H1 (cell line): Measurements from ENCODE around the gene TFAP2E. TPM values are rescaled to one million over a fixed set of nuclear protein-coding genes. Genes with fewer than 3 reads are reported as not detected.

Experiments
- CTCF ChIA-PET: fragments of 300-600 bp; sonication (Branson Sonifier 250); formaldehyde crosslinking; loops from one replicate; lab custom pipeline; 2021; ENCODE audit not compliant: partially characterized antibody; lab: Charles Lee
- POLR2A ChIA-PET: fragments of 300-600 bp; sonication (Branson Sonifier 250); formaldehyde crosslinking; loops from one replicate; lab custom pipeline; 2021; ENCODE audit warnings: inconsistent platforms; ENCODE audit not compliant: partially characterized antibody; lab: Charles Lee
- DNase-seq, 2 experiments: peaks; one replicate each; pipeline versions ENCODE4 v3.0.0 to v3.0.0-alpha.2; 2010 to 2022; ENCODE audit warnings: low spot score in 2 of 2, low read depth in 1 of 2, mixed read lengths in 1 of 2
- FAIRE-seq: peaks from 2 replicates; lab custom pipeline; 2011; peaks lifted over from hg19 to GRCh38; lab: Jason Lieb, UNC
- H2AFZ ChIP-seq: 2 replicates; pipeline ENCODE4 v1.8.1; 2012; ENCODE audit warnings: low read length, inconsistent platforms
- H2AK5ac ChIP-seq: 2 replicates; pipeline ENCODE4 v1.6.1; 2013; ENCODE audit warnings: low read depth, low read length
- H2BK120ac ChIP-seq: replicated peaks from 2 replicates; pipeline ENCODE3; 2013; ENCODE audit warnings: low read depth, low read length, inconsistent platforms
- H2BK12ac ChIP-seq: 2 replicates; pipeline ENCODE4 v1.6.1; 2013; ENCODE audit warnings: low read depth, low read length
- H2BK15ac ChIP-seq: 2 replicates; pipeline ENCODE4 v1.6.1; 2013; ENCODE audit warnings: low read length
- H2BK20ac ChIP-seq: 2 replicates; pipeline ENCODE4 v1.6.1; 2013; ENCODE audit warnings: low read length
- H2BK5ac ChIP-seq: 2 replicates; pipeline ENCODE4 v1.6.1; 2013; ENCODE audit warnings: low read depth, low read length
- H3K14ac ChIP-seq: 2 replicates; pipeline ENCODE4 v1.6.1; 2013; ENCODE audit warnings: inconsistent platforms; ENCODE audit not compliant: insufficient read length
- H3K18ac ChIP-seq: 2 replicates; pipeline ENCODE4 v1.6.1; 2013; ENCODE audit warnings: low read length; ENCODE audit errors: extremely low read depth
- H3K23ac ChIP-seq: 2 replicates; pipeline ENCODE4 v1.6.1; 2013; ENCODE audit warnings: inconsistent platforms; ENCODE audit not compliant: insufficient read length
- H3K23me2 ChIP-seq: 2 replicates; pipeline ENCODE4 v1.6.1; 2013; ENCODE audit warnings: low read depth, low read length
- H3K27ac ChIP-seq: 2 replicates; pipeline ENCODE4 v1.6.1; 2011; ENCODE audit warnings: low read depth, low read length, inconsistent platforms
- H3K27me3 ChIP-seq, 4 experiments: replicated peaks in 1 of 4; 1 replicate in 1 of 4; 2 replicates in 3 of 4; pipeline versions ENCODE4 v1.6.1 to v1.8.1; 2011 to 2013; ENCODE audit warnings: low read length in 3 of 4, mild to moderate bottlenecking in 3 of 4, inconsistent platforms in 2 of 4, mixed read lengths in 2 of 4, moderate library complexity in 1 of 4; ENCODE audit not compliant: control insufficient read depth in 3 of 4, insufficient read depth in 3 of 4; ENCODE audit errors: extremely low read depth in 1 of 4
- H3K36me3 ChIP-seq, 4 experiments: 2 replicates each; pipeline versions ENCODE4 v1.6.1 to v1.8.1; 2011 to 2013; ENCODE audit warnings: mild to moderate bottlenecking in 4 of 4, low read length in 3 of 4, moderate library complexity in 2 of 4, control low read depth in 1 of 4, inconsistent platforms in 1 of 4; ENCODE audit not compliant: insufficient read depth in 4 of 4, control insufficient read depth in 2 of 4
- H3K4ac ChIP-seq: replicated peaks from 2 replicates; pipeline ENCODE3; 2013; ENCODE audit warnings: low read length, low read depth, mixed read lengths, inconsistent platforms; ENCODE audit not compliant: insufficient read length
- H3K4me1 ChIP-seq, 4 experiments: replicated peaks in 1 of 4; 1 replicate in 1 of 4; 2 replicates in 3 of 4; pipeline versions ENCODE4 v1.6.1 to v1.8.1; 2011 to 2013; ENCODE audit warnings: low read length in 3 of 4, inconsistent platforms in 2 of 4, mixed read lengths in 1 of 4; ENCODE audit not compliant: insufficient read depth in 4 of 4, control insufficient read depth in 3 of 4
- H3K4me2 ChIP-seq, 2 experiments: 2 replicates each; pipeline versions ENCODE4 v1.6.1 to v1.8.1; 2011 to 2013; ENCODE audit warnings: low read depth in 2 of 2, low read length in 2 of 2, control low read depth in 1 of 2, inconsistent platforms in 1 of 2, mild to moderate bottlenecking in 1 of 2; ENCODE audit not compliant: insufficient read depth in 1 of 2
- H3K4me3 ChIP-seq, 4 experiments: fragments of 200-600, 300-600 bp in 1 of 4; sonication (generic), shearing (Covaris generic), sonication (Bioruptor Twin) in 1 of 4; 2 replicates each; pipeline versions ENCODE4 v1.5.1 to v1.8.1; 2011 to 2016; ENCODE audit warnings: low read length in 4 of 4, low read depth in 3 of 4, control low read depth in 2 of 4, inconsistent platforms in 2 of 4, mild to moderate bottlenecking in 2 of 4, mixed read lengths in 1 of 4, moderate library complexity in 1 of 4; ENCODE audit not compliant: insufficient read depth in 2 of 4; ENCODE audit errors: extremely low read depth in 1 of 4
- H3K56ac ChIP-seq: replicated peaks from 2 replicates; pipeline ENCODE3; 2013; ENCODE audit warnings: low read depth, mild to moderate bottlenecking, mixed read lengths, low read length, inconsistent platforms; ENCODE audit not compliant: insufficient read length
- H3K79me1 ChIP-seq: 2 replicates; pipeline ENCODE4 v1.6.1; 2013; ENCODE audit warnings: low read depth, low read length, control low read depth
- H3K79me2 ChIP-seq, 2 experiments: 2 replicates each; pipeline versions ENCODE4 v1.6.1 to v1.8.1; 2012 to 2013; ENCODE audit warnings: low read length in 2 of 2, mild to moderate bottlenecking in 2 of 2, inconsistent platforms in 1 of 2; ENCODE audit not compliant: insufficient read depth in 2 of 2, control insufficient read depth in 1 of 2
- H3K9ac ChIP-seq, 4 experiments: replicated peaks in 1 of 4; 1 replicate in 1 of 4; 2 replicates in 3 of 4; pipeline versions ENCODE4 v1.6.1 to v1.8.1; 2011 to 2013; ENCODE audit warnings: low read depth in 3 of 4, low read length in 3 of 4, control low read depth in 2 of 4, mild to moderate bottlenecking in 2 of 4, moderate library complexity in 2 of 4, inconsistent platforms in 1 of 4; ENCODE audit errors: extremely low read depth in 1 of 4
- H3K9me3 ChIP-seq, 2 experiments: 2 replicates each; pipeline versions ENCODE4 v1.6.1 to v1.8.1; 2012 to 2013; ENCODE audit warnings: mild to moderate bottlenecking in 2 of 2, moderate library complexity in 2 of 2, control low read depth in 1 of 2, inconsistent platforms in 1 of 2, low read depth in 1 of 2, low read length in 1 of 2, mixed read lengths in 1 of 2; ENCODE audit not compliant: insufficient read depth in 2 of 2
- H4K20me1 ChIP-seq, 2 experiments: replicated peaks in 1 of 2; 2 replicates each; pipeline versions ENCODE3 to v1.8.1; 2011 to 2013; ENCODE audit warnings: inconsistent platforms in 2 of 2, low read length in 2 of 2, mild to moderate bottlenecking in 1 of 2; ENCODE audit not compliant: insufficient read depth in 2 of 2, control insufficient read depth in 1 of 2
- H4K5ac ChIP-seq: 2 replicates; pipeline ENCODE4 v1.6.1; 2013; ENCODE audit warnings: low read length, low read depth, mixed read lengths, inconsistent platforms; ENCODE audit not compliant: insufficient read length
- H4K8ac ChIP-seq: 2 replicates; pipeline ENCODE4 v1.8.0; 2013; ENCODE audit warnings: mild to moderate bottlenecking, moderate library complexity, low read length, inconsistent platforms; ENCODE audit not compliant: insufficient read depth; ENCODE audit errors: extremely low read depth
- H4K91ac ChIP-seq: replicated peaks from 2 replicates; pipeline ENCODE3; 2013; ENCODE audit warnings: low read length, mixed read lengths, inconsistent platforms; ENCODE audit not compliant: insufficient read length
- ASH2L ChIP-seq: fragments of 200-600, 300-600 bp; sonication (generic); IDR thresholded peaks from one replicate; pipeline ENCODE4 v1.7.1; 2017; ENCODE audit warnings: low read length
- CBX5 ChIP-seq: fragments of 300-800, 300-1000 bp; sonication (generic); IDR thresholded peaks from 2 replicates; pipeline ENCODE4 v1.7.1; 2016; ENCODE audit warnings: antibody characterized with exemption, low read length, low read depth
- CBX8 ChIP-seq: fragments of 300-800, 300-1000 bp; sonication (generic); IDR thresholded peaks from 2 replicates; pipeline ENCODE4 v1.7.1; 2016; ENCODE audit warnings: low read depth, low read length, borderline replicate concordance
- FOSL1 ChIP-seq: IDR thresholded peaks from 2 replicates; pipeline ENCODE4 v1.6.1; 2011; ENCODE audit warnings: mild to moderate bottlenecking, low read depth, low read length, moderate library complexity; ENCODE audit not compliant: insufficient read depth
- GABPA ChIP-seq: IDR thresholded peaks from 2 replicates; pipeline ENCODE4 v1.6.1; 2011; ENCODE audit warnings: mild to moderate bottlenecking, low read length, moderate library complexity, borderline replicate concordance; ENCODE audit not compliant: insufficient read depth
- HDAC6 ChIP-seq: IDR thresholded peaks from one replicate; pipeline ENCODE4 v1.7.1; 2012; ENCODE audit warnings: low read depth, mild to moderate bottlenecking, inconsistent platforms, low read length, moderate library complexity
- RAD21 ChIP-seq, 2 experiments: IDR thresholded peaks in 1 of 2; conservative IDR thresholded peaks in 1 of 2; 2 replicates each; pipeline ENCODE4 v1.6.1; 2011; ENCODE audit warnings: low read depth in 2 of 2, low read length in 2 of 2, improper control_type of control experiment in 1 of 2, inconsistent platforms in 1 of 2, mild to moderate bottlenecking in 1 of 2, moderate library complexity in 1 of 2
- RNF2 ChIP-seq: fragments of 200-900, 300-1000 bp; sonication (generic); IDR thresholded peaks from 2 replicates; pipeline ENCODE4 v1.7.1; 2016; ENCODE audit warnings: borderline replicate concordance, low read depth, mild to moderate bottlenecking, antibody characterized with exemption, low read length; ENCODE audit not compliant: poor library complexity, severe bottlenecking; ENCODE audit errors: missing control alignments
- RXRA ChIP-seq: IDR thresholded peaks from 2 replicates; pipeline ENCODE4 v1.6.1; 2011; ENCODE audit warnings: low read depth, mild to moderate bottlenecking, low read length, moderate library complexity; ENCODE audit not compliant: insufficient read depth
- SIX5 ChIP-seq: IDR thresholded peaks from 2 replicates; pipeline ENCODE4 v1.6.1; 2011; ENCODE audit warnings: mild to moderate bottlenecking, low read depth, low read length
- TAF7 ChIP-seq: optimal IDR thresholded peaks from 2 replicates; pipeline ENCODE3; 2011; ENCODE audit warnings: low read depth, mild to moderate bottlenecking, inconsistent platforms, low read length, moderate library complexity, borderline replicate concordance
- TBP ChIP-seq: IDR thresholded peaks from 2 replicates; pipeline ENCODE4 v1.6.1; 2011; ENCODE audit warnings: low read depth, low read length, improper control_type of control experiment
- TCF12 ChIP-seq: IDR thresholded peaks from 2 replicates; pipeline ENCODE4 v1.6.1; 2011; ENCODE audit warnings: low read depth, mild to moderate bottlenecking, low read length
- WGBS, 2 experiments: shearing (Covaris generic) in 1 of 2; methylation state at CpG; one replicate each; pipeline versions ENCODE4 v1.1.6 to v1.1.7; 2013 to 2015; ENCODE audit warnings: low lambda C conversion rate in 2 of 2, mixed read lengths in 2 of 2, inconsistent platforms in 1 of 2, low coverage in 1 of 2, missing lambda C conversion rate in 1 of 2; ENCODE audit not compliant: insufficient replicate concordance in 2 of 2, insufficient coverage in 1 of 2, insufficient read length in 1 of 2; ENCODE audit errors: extremely low coverage in 1 of 2, missing lambda C conversion rate in 1 of 2; 5-methylcytosine and 5-hydroxymethylcytosine counted together
- polyA plus RNA-seq, 7 experiments: library from polyadenylated mRNA; depleted of rRNA in 3 of 7; stranded (reverse) in 5 of 7; unstranded in 2 of 7; fragments of >200 nt in 5 of 7; fragments of 200-250 nt in 2 of 7; gene quantifications; 1 replicate in 5 of 7; 2 replicates in 1 of 7; 4 replicates in 1 of 7; pipeline versions ENCODE4 v1.2.1 to v1.2.3, GENCODE V29; 2011 to 2013; ENCODE audit warnings: missing spikeins in 2 of 7, mixed read lengths in 2 of 7
- total RNA-seq: library from RNA; stranded (reverse); fragmentation: NEBNext Ultra II Directional; extraction: Animal tissue kit (Norgen Biotek cat#: 25700); gene quantifications from 2 replicates; pipeline ENCODE4 v1.2.1, GENCODE V29; 2021

TFAP2E gene
- total and polyA plus RNA-seq, 2 of the 8 experiments (the other 6 are each of a cell fraction or from before 2014, with no cell fraction given): 0.24 to 0.50 TPM

DNA sequence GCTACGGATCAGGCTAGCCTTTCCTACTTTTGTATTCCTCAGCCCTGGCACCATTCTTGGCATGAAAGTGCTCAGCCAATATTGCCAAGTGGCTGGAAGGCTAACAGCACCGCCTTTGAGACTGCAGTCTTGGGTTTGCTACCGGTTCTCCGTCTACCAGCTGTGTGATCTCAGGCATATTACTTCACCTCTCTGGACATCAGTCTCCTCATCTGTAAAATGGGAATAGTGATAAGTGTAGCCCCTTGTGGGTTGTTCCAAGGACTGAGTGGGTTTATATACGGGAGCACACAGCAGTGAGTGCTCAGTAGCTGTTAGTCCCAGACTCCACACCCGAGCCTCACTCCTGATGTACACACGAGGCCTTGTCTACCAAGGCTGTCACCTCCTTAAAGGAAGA lies 13.7 kb downstream of the TFAP2E start:
- Histone ChIP-seq H3K56ac (no peak overlapping the region), H4K91ac (no peak overlapping the region), H3K14ac (no peak overlapping the region), H3K9me3 (no peaks in the 10 kb centered on the region), H3K27me3 (peaks cover 0 to 2% (median 0%) of the 10 kb centered on the region in 4 experiments; a peak in 1 of 7 replicates), H2BK15ac (no peak overlapping the region), H4K20me1 (peaks cover 0 to 16% of the 10 kb centered on the region in 2 experiments)
- CTCF ChIA-PET: interaction anchor here (0.6 to 4.4 kb wide), 4 partner anchors 16 to 129 kb away, joined by 3 to 20 read pairs (median 4); no protein-coding TSS in a partner anchor
- 89% methylated on average over 7 of the region's 7 CpGs; no CpG with 5 or more reads in 1 of the 2 experiments for WGBS, 2 experiments
- no peak for DNase-seq
- TF ChIP-seq RAD21 (IDR thresholded peaks at IDR 0.05 in 1 of 2, conservative IDR thresholded peaks at IDR 0.05 in 1 of 2; ENCODE audit: low read depth in 2 of 2, low read length in 2 of 2) (no peak), RNF2 (no peak), HDAC6 (no peak), TBP (no peak), FOSL1 (no peak), CBX5 (no peak), GABPA (no peak), TAF7 (no peak), SIX5 (no peak), TCF12 (no peak), RXRA (no peak), ASH2L (no peak), CBX8 (no peak)
- TF ChIP-seq, all 59 proteins: peak for 0
- no peak overlapping the region for H3K18ac ChIP-seq
- no peak overlapping the region; the same call in 1 of the 2 replicates for H4K8ac ChIP-seq
- no peak for FAIRE-seq
- H3K27ac ChIP-seq: no peak overlapping the region
- no peak overlapping the region for H3K9ac ChIP-seq
- 0 out of 2 replicates have a peak, but pooled peaks cover 2% of the 10 kb centered on the region for H3K79me1 ChIP-seq
- no peak overlapping the region for H2BK20ac ChIP-seq
- no peak overlapping the region for H3K23ac ChIP-seq
- H3K79me2 ChIP-seq: no peaks in the 10 kb centered on the region
- H2BK5ac ChIP-seq: no peak overlapping the region
- H3K36me3 ChIP-seq: no peaks in the 10 kb centered on the region
- no peak overlapping the region for H2AK5ac ChIP-seq
- no peak overlapping the region for H3K4me2 ChIP-seq
- H3K23me2 ChIP-seq: no peaks in the 10 kb centered on the region; the same call in 1 of the 2 replicates
- H2BK12ac ChIP-seq: no peak overlapping the region
- peaks cover 0 to 8% (median 3%) of the 10 kb centered on the region in 4 experiments; a peak in 3 of 7 replicates for H3K4me1 ChIP-seq
- H2BK120ac ChIP-seq: no peak overlapping the region
- no peak overlapping the region for H3K4me3 ChIP-seq
- POLR2A ChIA-PET: interaction anchor here (2.7 kb wide), 1 partner anchor 13 kb away, joined by 10 read pairs; no protein-coding TSS in a partner anchor
- no peak overlapping the region for H4K5ac ChIP-seq
- no peak overlapping the region for H3K4ac ChIP-seq
- H2AFZ ChIP-seq: no peak overlapping the region
